DMS79 treated with DMSO at 0.1 percent for 48 hours (cell line): ENCODE measurements around the gene OSBPL5.

Experiments used
- DNase-seq: peaks from one replicate; lab custom pipeline; 2025; lab: John Stamatoyannopoulos, UW

OSBPL5 gene

GRCh38 chr11:3051196-3052108 lies 113.7 kb downstream of the OSBPL5 start:
- no peak for DNase-seq

- DNase-seq: no peak
These were observed 114.5 kb downstream of the OSBPL5 start for GRCh38 chr11:3050386-3051195.

- DNase-seq: peak; percentile 36
These were observed 115.5 kb downstream of the OSBPL5 start for GRCh38 chr11:3049430-3050243.

- no peak for DNase-seq
These were observed 117.5 kb downstream of the OSBPL5 start for GRCh38 chr11:3047637-3048036.

GRCh38 chr11:3046641-3047040 lies 118.5 kb downstream of the OSBPL5 start:
- DNase-seq: no peak

GRCh38 chr11:3046190-3046589 lies 118.9 kb downstream of the OSBPL5 start:
- DNase-seq: no peak

GRCh38 chr11:3044915-3045314 lies 120.2 kb downstream of the OSBPL5 start:
- no peak for DNase-seq

- DNase-seq: no peak
These were observed 121.1 kb downstream of the OSBPL5 start for GRCh38 chr11:3044004-3044403.

GRCh38 chr11:3043315-3043871 lies 121.7 kb downstream of the OSBPL5 start:
- no peak for DNase-seq

GRCh38 chr11:3042496-3043314 lies 122.4 kb downstream of the OSBPL5 start:
- DNase-seq: no peak

GRCh38 chr11:3041699-3042441 lies 123.2 kb downstream of the OSBPL5 start:
- DNase-seq: no peak

GRCh38 chr11:3040881-3041280 lies 124.2 kb downstream of the OSBPL5 start:
- DNase-seq: no peak

GRCh38 chr11:3037945-3038271 lies 127.2 kb downstream of the OSBPL5 start:
- DNase-seq: no peak
